Lower lobe of right lung (tissue), 2 donors: ENCODE data around the gene CLHC1. TPM values are rescaled to one million over a fixed set of nuclear protein-coding genes. Genes with fewer than 3 reads are reported as not detected.
A peak's percentile ranks its signal among the peaks of the same experiment; 100 is the strongest.
"Not testable (repeated sequence)": the region's sequence is repeated elsewhere in the genome, so short reads cannot be mapped to it uniquely, and the experiment has no call there.

ENCODE experiments used
- ATAC-seq, 2 donors: fragments of 200-7000 bp; cut with Tn5 transposase; one replicate each; pipeline ENCODE4 v1.9.1; 2020 to 2022; ENCODE audit warnings: mild to moderate bottlenecking in 2 of 2, moderate library complexity in 2 of 2
- DNase-seq: peaks from one replicate; pipeline ENCODE4 v3.0.0-alpha.2; 2020
- H3K27ac ChIP-seq: fragments of 200-600 bp; one replicate; pipeline ENCODE4 v1.8.0; 2022
- H3K27me3 ChIP-seq: fragments of 200-600 bp; one replicate; pipeline ENCODE4 v1.8.0; 2022; ENCODE audit warnings: low read depth
- H3K36me3 ChIP-seq: fragments of 200-600 bp; one replicate; pipeline ENCODE4 v1.8.0; 2022; ENCODE audit warnings: mild to moderate bottlenecking
- H3K4me1 ChIP-seq: fragments of 200-600 bp; one replicate; pipeline ENCODE4 v1.8.0; 2022
- H3K4me3 ChIP-seq: fragments of 200-600 bp; one replicate; pipeline ENCODE4 v1.8.0; 2022; ENCODE audit warnings: mild to moderate bottlenecking
- H3K9me3 ChIP-seq: fragments of 200-600 bp; one replicate; pipeline ENCODE4 v1.8.0; 2022
- CTCF ChIP-seq: fragments of 200-600 bp; IDR thresholded peaks from one replicate; pipeline ENCODE4 v1.8.0; 2022; ENCODE audit warnings: antibody characterized with exemption, mild to moderate bottlenecking
- intact Hi-C: fragments of 100-400 bp; cut with DNase I; formaldehyde crosslinking; loops from one replicate; pipeline ENCODE4 v1.11.0; 2022
- total RNA-seq: library from RNA; stranded (reverse); fragmentation: NEBNext Ultra II Directional; extraction: Animal tissue kit (Norgen Biotek cat#: 25700); gene quantifications from one replicate; pipeline ENCODE4 v1.2.1, GENCODE V29; 2021
- donor health status: DM: no; HTN: yes; CAD: no; lungs with severe emphysema.

Gene CLHC1
- total RNA-seq, 1 donor from 2014 or later = 15.2 TPM

GRCh38 chr2:55268907-55269644, 37.0 kb upstream of the CLHC1 start, which contains the start of gene MTIF2:
TSS of gene MTIF2 (minus strand) at chr2:55269231. CDS start at chr2:55263858, 5,373 bp downstream.
- H3K4me3 ChIP-seq = peak within 1 kb of the TSS; percentile 83
- peak; percentile 99 to 100 for ATAC-seq
- intact Hi-C loops = no loop called here
- TF ChIP-seq CTCF = no peak
- peak within 1 kb of the TSS; percentile 92 for H3K27ac ChIP-seq
- DNase-seq = peak; percentile 97
- H3K9me3 ChIP-seq = no peaks in the 10 kb centered on the region
- H3K36me3 ChIP-seq = peaks cover 24% of the 10 kb centered on the region
- H3K27me3 ChIP-seq = no peaks in the 10 kb centered on the region
- peaks cover 17% of the 10 kb centered on the region for H3K4me1 ChIP-seq

GRCh38 chr2:55268288-55268906, 36.3 kb upstream of the CLHC1 start:
- Histone ChIP-seq H3K27me3 (no peaks in the 10 kb centered on the region), H3K9me3 (no peaks in the 10 kb centered on the region), H3K4me1 (peaks cover 17% of the 10 kb centered on the region), H3K36me3 (peaks cover 31% of the 10 kb centered on the region), H3K27ac (peak overlapping the region; percentile 92), H3K4me3 (peak overlapping the region; percentile 83)
- ATAC-seq (peak in 1 of 2 donors; percentile 4), DNase-seq (no peak)
- TF ChIP-seq CTCF = no peak
- intact Hi-C loops = no loop called here

GRCh38 chr2:55259586-55259985, 27.5 kb upstream of the CLHC1 start:
- not testable (repeated sequence) for ATAC-seq

GRCh38 chr2:55252832-55253231, 20.7 kb upstream of the CLHC1 start:
- no peak for DNase-seq

More at GRCh38 chr2:55259586-55259985, 27.5 kb upstream of the CLHC1 start:
- H3K27me3 ChIP-seq, DNase-seq, H3K9me3 ChIP-seq, intact Hi-C loops, H3K4me3 ChIP-seq, H3K27ac ChIP-seq, H3K4me1 ChIP-seq: not testable (repeated sequence)
- peaks cover 92% of the 10 kb centered on the region for H3K36me3 ChIP-seq

GRCh38 chr2:55247025-55247424, 14.9 kb upstream of the CLHC1 start:
- no peak for DNase-seq
- Histone ChIP-seq H3K9me3 (no peaks in the 10 kb centered on the region), H3K27ac (no peak overlapping the region), H3K36me3 (peaks cover 87% of the 10 kb centered on the region), H3K27me3 (no peaks in the 10 kb centered on the region), H3K4me3 (no peak overlapping the region), H3K4me1 (no peaks in the 10 kb centered on the region)
- ATAC-seq = no peak
- intact Hi-C loops = no loop called here
- no peak for TF ChIP-seq CTCF

More at GRCh38 chr2:55252832-55253231, 20.7 kb upstream of the CLHC1 start:
- Histone ChIP-seq H3K27ac (no peak overlapping the region), H3K4me1 (no peaks in the 10 kb centered on the region), H3K9me3 (no peaks in the 10 kb centered on the region), H3K4me3 (no peak overlapping the region), H3K36me3 (peaks cover 83% of the 10 kb centered on the region), H3K27me3 (no peaks in the 10 kb centered on the region)
- TF ChIP-seq CTCF = no peak
- ATAC-seq = no peak
- intact Hi-C loops = no loop called here

GRCh38 chr2:55245411-55245810, 13.3 kb upstream of the CLHC1 start:
- Histone ChIP-seq H3K4me1 (no peaks in the 10 kb centered on the region), H3K9me3 (no peaks in the 10 kb centered on the region), H3K27me3 (no peaks in the 10 kb centered on the region), H3K36me3 (peaks cover 76% of the 10 kb centered on the region), H3K4me3 (no peak overlapping the region), H3K27ac (no peak overlapping the region)
- DNase-seq (no peak), ATAC-seq (no peak)
- TF ChIP-seq CTCF = no peak
- intact Hi-C loops = no loop called here
